HG03520 (cell line): ENCODE measurements around the gene MT1M.
A peak's percentile ranks its signal among the peaks of the same experiment; 100 is the strongest.
"Not testable (repeated sequence)": the region's sequence is repeated elsewhere in the genome, so short reads cannot be mapped to it uniquely, and the experiment has no call there.

Source experiments
- ATAC-seq: cut with Tn5 transposase; IDR thresholded peaks from one replicate; pipeline ENCODE4 v1.9.1; 2021; ENCODE audit warnings: mild to moderate bottlenecking, moderate library complexity; ENCODE audit not compliant: unreplicated experiment

Gene MT1M

GRCh38 chr16:56671691-56672090 is 39.2 kb downstream of the MT1M start:
- ATAC-seq = not testable (repeated sequence)

- not testable (repeated sequence) for ATAC-seq
Observed at GRCh38 chr16:56672171-56672570, 39.7 kb downstream of the MT1M start.

GRCh38 chr16:56672761-56673536 is 40.5 kb downstream of the MT1M start:
- ATAC-seq = no peak

GRCh38 chr16:56673921-56674320 is 41.5 kb downstream of the MT1M start:
- no peak for ATAC-seq

GRCh38 chr16:56674570-56674969 is 42.1 kb downstream of the MT1M start:
- ATAC-seq = not testable (repeated sequence)

- no peak for ATAC-seq
Observed at GRCh38 chr16:56675685-56676210, 43.3 kb downstream of the MT1M start.

GRCh38 chr16:56677474-56677873 is 45.0 kb downstream of the MT1M start:
- no peak for ATAC-seq

GRCh38 chr16:56679078-56679730 is 46.7 kb downstream of the MT1M start:
- no peak for ATAC-seq

- ATAC-seq = no peak
Observed at GRCh38 chr16:56679818-56680217, 47.4 kb downstream of the MT1M start.

- ATAC-seq = peak; percentile 96
Observed at GRCh38 chr16:56681939-56682702, 49.7 kb downstream of the MT1M start, which contains the start of gene MT1X. Gene MT1X, plus strand, starts transcription at chr16:56682470. Its CDS starts 71 bp downstream, at chr16:56682541.

- ATAC-seq = no peak
Observed at GRCh38 chr16:56682703-56683397, 50.4 kb downstream of the MT1M start.
